ENCODE measurements around the gene NPC1. TPM values are rescaled to one million over a fixed set of nuclear protein-coding genes. Genes with fewer than 3 reads are reported as not detected.

NPC1 gene
- total RNA-seq, 4 donors from 2014 or later, result 62.8 to 96.4 (median 77.3) TPM

- 67 to 72% methylated on average over 7 of the region's 7 CpGs for WGBS, 2 donors
- Histone ChIP-seq H3K27ac (no peak overlapping the region), H3K4me1 (peaks cover 0 to 7% (median 0%) of the 10 kb centered on the region in 4 donors), H3K36me3 (peaks cover 6 to 89% (median 9%) of the 10 kb centered on the region in 3 donors), H3K4me3 (no peak overlapping the region), H3K9me3 (no peaks in the 10 kb centered on the region), H3K27me3 (no peaks in the 10 kb centered on the region)
- TF ChIP-seq EP300 (IDR thresholded peaks at IDR 0.05) (no peak), POLR2A (IDR thresholded peaks at IDR 0.05) (no peak), CTCF (IDR thresholded peaks at IDR 0.05) (no peak)
- DNase-seq (ENCODE audit: low spot score in 2 of 2), result no peak
Measured at GRCh38 chr18:23568281-23569138, 17.8 kb downstream of the NPC1 start.

GRCh38 chr18:23567671-23568070 is 18.6 kb downstream of the NPC1 start:
- H3K9me3 ChIP-seq, result no peaks in the 10 kb centered on the region
- H3K36me3 ChIP-seq, result peaks cover 3 to 94% (median 6%) of the 10 kb centered on the region in 3 donors
- no peak overlapping the region for H3K4me3 ChIP-seq
- H3K27ac ChIP-seq, result no peak overlapping the region
- H3K4me1 ChIP-seq, result no peaks in the 10 kb centered on the region
- no peak for DNase-seq (ENCODE audit: low spot score in 2 of 2)
- 92 to 95% methylated on average over 3 of the region's 3 CpGs for WGBS, 2 donors
- no peaks in the 10 kb centered on the region for H3K27me3 ChIP-seq
- no peak for TF ChIP-seq CTCF (IDR thresholded peaks at IDR 0.05)
- TF ChIP-seq EP300 (IDR thresholded peaks at IDR 0.05), result no peak
- no peak for TF ChIP-seq POLR2A (IDR thresholded peaks at IDR 0.05)

GRCh38 chr18:23565916-23566547 is 20.3 kb downstream of the NPC1 start:
- peaks cover 0 to 94% (median 6%) of the 10 kb centered on the region in 3 donors for H3K36me3 ChIP-seq
- DNase-seq (ENCODE audit: low spot score in 2 of 2), result no peak
- no peaks in the 10 kb centered on the region for H3K9me3 ChIP-seq
- H3K27ac ChIP-seq, result no peak overlapping the region
- 73 to 76% methylated on average over 3 of the region's 3 CpGs for WGBS, 2 donors
- H3K4me3 ChIP-seq, result no peak overlapping the region
- no peak for TF ChIP-seq POLR2A (IDR thresholded peaks at IDR 0.05)
- no peak for TF ChIP-seq EP300 (IDR thresholded peaks at IDR 0.05)
- TF ChIP-seq CTCF (IDR thresholded peaks at IDR 0.05), result no peak
- H3K4me1 ChIP-seq, result no peaks in the 10 kb centered on the region
- H3K27me3 ChIP-seq, result no peaks in the 10 kb centered on the region

GRCh38 chr18:23563377-23564043 is 22.8 kb downstream of the NPC1 start:
- no peak overlapping the region for H3K4me3 ChIP-seq
- no peaks in the 10 kb centered on the region for H3K4me1 ChIP-seq
- H3K36me3 ChIP-seq, result peaks cover 0 to 98% (median 6%) of the 10 kb centered on the region in 3 donors
- no peaks in the 10 kb centered on the region for H3K27me3 ChIP-seq
- no peak overlapping the region for H3K27ac ChIP-seq
- no peaks in the 10 kb centered on the region for H3K9me3 ChIP-seq
- WGBS, 2 donors, result 95 to 96% methylated on average over 2 of the region's 2 CpGs
- TF ChIP-seq POLR2A (IDR thresholded peaks at IDR 0.05) (no peak), CTCF (IDR thresholded peaks at IDR 0.05) (no peak), EP300 (IDR thresholded peaks at IDR 0.05) (no peak)
- no peak for DNase-seq (ENCODE audit: low spot score in 2 of 2)
